Globus pallidus (tissue), 1 donor: ENCODE results near the gene ZNF273.
"Not testable (repeated sequence)": the region's sequence is repeated elsewhere in the genome, so short reads cannot be mapped to it uniquely, and the experiment has no call there.

ENCODE experiments used
- DNase-seq: peaks from one replicate; pipeline ENCODE4 v3.0.0-alpha.2; 2015; ENCODE audit warnings: low spot score

The ZNF273 gene

GRCh38 chr7:64902806-64903721 lies at the start of gene ZNF273:
Gene ZNF273 (plus strand): TSS chr7:64903273. CDS start chr7:64903318, 45 bp downstream.
- DNase-seq: peak; percentile 87

DNA sequence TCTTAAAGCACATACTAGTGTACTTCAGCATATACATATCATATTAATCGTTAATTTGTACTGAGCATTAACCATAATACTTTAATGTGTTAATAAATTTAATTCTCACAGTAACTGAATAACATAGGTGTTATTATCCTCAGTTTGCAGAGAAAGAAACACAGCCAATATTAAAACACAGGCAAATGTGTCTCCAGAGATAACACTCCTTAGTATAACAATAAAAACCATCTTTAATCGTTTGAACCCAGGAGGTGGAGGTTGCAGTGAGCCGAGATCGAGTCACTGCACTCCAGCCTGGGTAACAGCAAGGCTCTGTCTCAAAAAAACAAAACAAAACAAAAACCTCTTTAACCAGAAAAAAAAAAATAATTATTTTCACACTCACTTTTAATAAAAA lies 49.4 kb upstream of the ZNF273 start:
- DNase-seq: no peak

DNA sequence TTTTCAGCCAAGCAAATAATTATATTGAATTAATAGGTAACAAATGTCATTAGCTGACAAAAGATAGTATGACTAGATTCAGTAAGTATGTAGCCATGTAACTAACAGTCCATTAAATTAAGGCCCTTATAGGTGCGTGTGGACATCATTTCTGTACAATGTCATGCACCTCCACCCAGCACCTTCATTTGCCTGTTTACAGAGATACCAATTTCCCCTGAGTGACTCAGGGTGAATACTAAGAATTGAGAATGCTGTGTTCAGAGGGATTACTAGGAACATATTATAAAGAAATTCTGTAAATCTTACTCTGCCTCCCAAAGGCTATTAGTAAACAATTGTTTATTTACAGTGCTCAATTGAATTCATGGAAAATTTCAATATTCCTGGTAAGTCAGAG lies 48.1 kb upstream of the ZNF273 start:
- no peak for DNase-seq

GRCh38 chr7:64863021-64863420 lies 40.1 kb upstream of the ZNF273 start:
- DNase-seq: no peak

- DNase-seq: not testable (repeated sequence)
Measured at GRCh38 chr7:64863530-64863929, 39.5 kb upstream of the ZNF273 start.

GRCh38 chr7:64863969-64864368 lies 39.1 kb upstream of the ZNF273 start:
- DNase-seq: no peak

- DNase-seq: no peak
Measured at GRCh38 chr7:64867863-64868440, 35.1 kb upstream of the ZNF273 start.

DNA sequence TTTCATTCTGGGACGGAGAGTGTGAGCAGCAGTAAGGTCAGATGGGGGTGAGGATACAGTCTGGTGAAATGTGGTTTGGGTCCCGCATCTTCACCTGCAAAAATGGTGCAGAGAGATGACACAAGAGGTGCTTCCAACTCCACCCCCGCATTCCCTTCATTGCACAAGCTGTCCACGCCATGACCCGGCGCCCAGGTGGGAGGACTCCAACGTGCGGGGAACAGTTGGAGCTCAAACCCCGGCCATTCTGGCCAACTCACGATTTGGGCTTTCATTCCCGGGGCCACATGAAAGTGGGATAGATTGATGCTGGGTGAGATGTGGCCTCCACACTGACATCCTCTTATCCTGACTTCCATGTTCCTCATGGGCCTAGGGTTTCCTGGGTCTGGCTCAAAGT lies 34.6 kb upstream of the ZNF273 start:
- DNase-seq: no peak

GRCh38 chr7:64869121-64869725 lies 33.9 kb upstream of the ZNF273 start:
- no peak for DNase-seq

DNA sequence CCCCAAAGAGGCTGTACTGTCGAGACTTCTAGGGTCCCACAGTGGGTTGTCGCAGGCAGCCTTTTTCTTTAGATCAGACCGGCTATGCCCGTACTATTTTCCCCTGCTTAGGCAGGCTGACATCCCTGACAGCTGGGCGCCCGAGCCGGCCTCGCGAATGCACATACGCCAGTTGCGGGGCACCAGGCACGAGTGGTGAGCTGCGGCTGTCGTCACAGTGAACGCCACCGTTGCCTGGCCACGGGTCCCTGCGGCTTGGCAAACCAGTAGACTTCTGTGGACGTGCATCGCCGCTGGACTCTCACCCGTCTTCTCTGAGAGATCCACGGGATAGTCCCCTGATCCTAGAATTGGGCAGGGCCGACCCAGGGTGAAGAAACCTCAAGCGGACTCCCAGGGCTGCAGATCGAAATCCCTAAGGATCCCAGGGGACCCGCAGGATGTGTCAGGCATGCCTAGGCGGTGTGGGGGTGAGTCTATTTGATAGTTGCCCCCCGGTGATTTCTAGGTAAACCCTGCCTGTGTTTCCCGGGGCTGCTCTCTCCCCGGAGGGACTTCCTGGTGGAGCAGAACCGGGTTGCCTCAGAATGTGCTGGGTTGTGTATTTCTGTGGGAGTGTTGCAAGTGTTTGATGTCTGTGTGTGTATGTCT lies 33.0 kb upstream of the ZNF273 start:
- DNase-seq: no peak

DNA sequence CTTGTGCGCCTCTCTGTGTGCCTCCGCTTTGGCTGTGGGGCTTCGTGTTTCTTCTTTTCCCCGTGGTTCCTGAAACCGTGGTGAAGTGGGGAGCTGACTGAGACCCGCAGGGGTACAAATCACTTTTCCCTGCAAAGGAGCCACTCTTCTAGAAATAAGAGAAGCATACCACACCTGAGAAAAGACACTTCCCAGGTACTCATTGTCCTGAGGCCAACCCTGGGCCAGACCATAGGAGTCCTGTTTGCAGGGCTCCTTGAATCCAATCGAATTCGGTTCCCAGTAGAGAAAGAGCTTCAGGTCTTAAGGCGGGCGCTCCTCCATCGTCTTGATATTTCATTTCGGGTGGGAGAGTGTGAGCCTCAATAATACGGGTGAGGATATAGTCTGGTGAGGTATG lies 32.4 kb upstream of the ZNF273 start:
- DNase-seq: no peak

- DNase-seq: no peak
Measured at GRCh38 chr7:64871761-64872160, 31.3 kb upstream of the ZNF273 start.

GRCh38 chr7:64872351-64873154 lies 30.5 kb upstream of the ZNF273 start:
- no peak for DNase-seq

DNA sequence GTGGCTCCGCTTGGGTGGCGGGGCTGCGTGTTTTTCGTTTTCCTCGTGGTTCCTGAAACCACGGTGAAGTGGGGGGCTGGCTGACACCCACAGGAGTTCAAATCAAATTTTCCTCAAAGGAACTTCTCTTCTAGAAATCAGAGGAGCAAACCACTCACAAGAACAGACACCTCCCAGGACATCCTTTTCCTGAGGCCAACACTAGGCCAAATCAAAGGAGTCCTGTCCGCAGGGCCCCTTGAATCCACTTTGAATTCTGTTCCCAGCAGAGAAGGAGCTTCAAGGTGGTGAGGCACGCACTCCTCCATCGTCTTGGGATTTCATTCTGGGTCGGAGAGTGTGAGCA lies 29.9 kb upstream of the ZNF273 start:
- no peak for DNase-seq

- no peak for DNase-seq
Measured at GRCh38 chr7:64873517-64873916, 29.6 kb upstream of the ZNF273 start.

DNA sequence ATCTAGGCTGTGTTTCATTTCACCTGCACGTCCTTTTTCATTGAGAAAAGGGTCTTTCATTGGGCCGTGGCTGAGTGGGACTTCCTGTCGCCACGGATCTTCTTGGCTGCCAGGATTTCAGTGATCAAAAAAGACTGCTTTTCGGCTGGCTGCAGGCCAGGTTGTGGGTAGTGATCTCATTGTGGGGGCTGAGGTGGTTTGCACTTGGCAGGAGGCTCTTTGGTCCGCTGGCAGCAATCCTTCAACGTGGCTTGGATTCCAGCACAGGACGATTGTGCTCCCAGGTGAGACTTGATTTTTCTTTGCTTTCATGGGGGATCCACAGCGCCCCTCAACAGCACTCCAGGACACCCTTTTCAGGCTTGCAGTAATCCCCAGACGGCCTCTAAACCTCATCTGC lies 29.0 kb upstream of the ZNF273 start:
- DNase-seq: no peak

- DNase-seq: no peak
Measured at GRCh38 chr7:64874562-64875250, 28.4 kb upstream of the ZNF273 start.

GRCh38 chr7:64875258-64875657 lies 27.8 kb upstream of the ZNF273 start:
- no peak for DNase-seq

GRCh38 chr7:64875658-64876406 lies 27.2 kb upstream of the ZNF273 start:
- no peak for DNase-seq
